ENCODE data around the gene LOXL4. TPM values are rescaled to one million over a fixed set of nuclear protein-coding genes. Genes with fewer than 3 reads are reported as not detected.
A peak's percentile ranks its signal among the peaks of the same experiment; 100 is the strongest.

The LOXL4 gene
- total RNA-seq (2013) = 0.02 TPM
- under 1 TPM in 2 of 3 donors, not detected in 1; 0.03 to 0.05 TPM for polyA plus RNA-seq
- polyA minus RNA-seq = not detected in 2 replicates
- 0.06 to 1.4 (median 0.20) reads per million in 11 experiments for total RNA-seq

GRCh38 chr10:98267894-98268693, at the start of gene LOXL4:
TSS of gene LOXL4 (minus strand) at chr10:98268194. CDS start at chr10:98263019, 5,175 bp downstream.
- peak within 1 kb of the TSS in 2 of 7 donors; percentile 28 to 82 for H3K27ac Mint-ChIP-seq
- DNase-seq = peak in 2 of 3 donors; percentile 4 to 23
- Histone ChIP-seq H3K27ac (ENCODE audit: low read depth in 1 of 2, low read length in 2 of 2) (no peak within 1 kb of the TSS), H4K20me1 (ENCODE audit: insufficient read depth, low read length) (no peaks in the 10 kb centered on the region), H3K4me2 (replicated peaks; ENCODE audit: extremely low read depth, low read length, poor library complexity, severe bottlenecking) (peak within 1 kb of the TSS; percentile 71), H3K4me3 (replicated peaks in 1 of 3; ENCODE audit: low read depth in 2 of 3, low read length in 3 of 3) (peak within 1 kb of the TSS in 2 of 3 experiments; percentile 18 to 51), H2AFZ (ENCODE audit: insufficient read depth, low read depth, low read length, poor library complexity, severe bottlenecking) (peak within 1 kb of the TSS; percentile 65), H3K9me3 (replicated peaks in 1 of 2; ENCODE audit: control insufficient read depth in 1 of 2, insufficient read depth in 1 of 2, low read length in 2 of 2) (peaks cover 0 to 4% of the 10 kb centered on the region in 2 donors), H3K27me3 (ENCODE audit: control insufficient read depth in 2 of 2, insufficient read depth in 2 of 2, low read length in 2 of 2) (peaks cover 13 to 38% of the 10 kb centered on the region in 2 donors), H3K36me3 (replicated peaks in 1 of 2; ENCODE audit: control insufficient read depth in 1 of 2, insufficient read depth in 2 of 2, low read length in 2 of 2) (no peaks in the 10 kb centered on the region), H3K9ac (ENCODE audit: insufficient read depth, low read length, poor library complexity, severe bottlenecking) (no peak within 1 kb of the TSS), H3K4me1 (ENCODE audit: control insufficient read depth in 1 of 2, insufficient read depth in 2 of 2, low read length in 2 of 2) (peaks cover 11 to 14% of the 10 kb centered on the region in 2 donors), H3K79me2 (ENCODE audit: insufficient read depth, low read length) (no peaks in the 10 kb centered on the region)
- H3K36me3 Mint-ChIP-seq = peaks cover 0 to 3% of the 10 kb centered on the region in 2 donors
- no peak for TF ChIP-seq CTCF (IDR thresholded peaks at IDR 0.05)
- H3K4me1 Mint-ChIP-seq = peaks cover 15% of the 10 kb centered on the region
- WGBS (ENCODE audit: insufficient coverage) = 10% methylated on average over 43 of the region's 75 CpGs
- peaks cover 40 to 68% (median 46%) of the 10 kb centered on the region in 3 donors for H3K27me3 Mint-ChIP-seq (ENCODE audit: low read depth in 3 of 3)
- peak within 1 kb of the TSS; percentile 79 to 91 for H3K4me3 Mint-ChIP-seq
- peaks cover 0 to 10% (median 4%) of the 10 kb centered on the region in 7 donors for H3K9me3 Mint-ChIP-seq
- intact Hi-C loops (cut with micrococcal nuclease) = loop anchor here in 1 of 2 donors (10.0 kb wide), 1 partner anchor 67 kb away; no protein-coding TSS in a partner anchor

GRCh38 chr10:98316661-98317060, 48.7 kb upstream of the LOXL4 start:
- Mint-ChIP-seq H3K4me1 (peaks cover 55% of the 10 kb centered on the region), H3K27ac (peak overlapping the region; percentile 76 to 97 (median 94)), H3K36me3 (peaks cover 1 to 5% of the 10 kb centered on the region in 2 donors), H3K9me3 (peaks cover 0 to 3% (median 0%) of the 10 kb centered on the region in 7 donors), H3K4me3 (no peak overlapping the region), H3K27me3 (ENCODE audit: low read depth in 3 of 3) (peaks cover 0 to 5% (median 0%) of the 10 kb centered on the region in 3 donors)
- DNase-seq = peak; percentile 54 to 82 (median 80)
- Histone ChIP-seq H4K20me1 (ENCODE audit: insufficient read depth, low read length) (no peaks in the 10 kb centered on the region), H3K9ac (ENCODE audit: insufficient read depth, low read length, poor library complexity, severe bottlenecking) (no peak overlapping the region), H3K4me1 (ENCODE audit: control insufficient read depth in 1 of 2, insufficient read depth in 2 of 2, low read length in 2 of 2) (peaks cover 46 to 56% of the 10 kb centered on the region in 2 donors), H3K27me3 (ENCODE audit: control insufficient read depth in 2 of 2, insufficient read depth in 2 of 2, low read length in 2 of 2) (no peaks in the 10 kb centered on the region), H3K4me2 (replicated peaks; ENCODE audit: extremely low read depth, low read length, poor library complexity, severe bottlenecking) (peak overlapping the region; percentile 45), H3K79me2 (ENCODE audit: insufficient read depth, low read length) (no peaks in the 10 kb centered on the region), H3K9me3 (replicated peaks in 1 of 2; ENCODE audit: control insufficient read depth in 1 of 2, insufficient read depth in 1 of 2, low read length in 2 of 2) (no peaks in the 10 kb centered on the region), H2AFZ (ENCODE audit: insufficient read depth, low read depth, low read length, poor library complexity, severe bottlenecking) (peak overlapping the region; percentile 8), H3K4me3 (replicated peaks in 1 of 3; ENCODE audit: low read depth in 2 of 3, low read length in 3 of 3) (peak overlapping the region in 1 of 3 experiments; percentile 42), H3K27ac (ENCODE audit: low read depth in 1 of 2, low read length in 2 of 2) (peak overlapping the region; percentile 44 to 78), H3K36me3 (replicated peaks in 1 of 2; ENCODE audit: control insufficient read depth in 1 of 2, insufficient read depth in 2 of 2, low read length in 2 of 2) (no peaks in the 10 kb centered on the region)
- no peak for TF ChIP-seq CTCF (IDR thresholded peaks at IDR 0.05)
- intact Hi-C loops (cut with micrococcal nuclease) = no loop called here
